Astrocyte (in vitro differentiated cells and primary cell): ENCODE data around the gene NUP160.

Experiments
- CTCF ChIP-seq: IDR thresholded peaks from 2 replicates; pipeline ENCODE4 v1.5.1; 2011; ENCODE audit warnings: low read depth, mild to moderate bottlenecking, inconsistent platforms, low read length, moderate library complexity; ENCODE audit not compliant: insufficient read depth
- EZH2 ChIP-seq: IDR thresholded peaks from 2 replicates; pipeline ENCODE4 v1.6.1; 2012; ENCODE audit warnings: mild to moderate bottlenecking, low read length, inconsistent platforms; ENCODE audit not compliant: insufficient read depth

- TF ChIP-seq CTCF (no peak), EZH2 (no peak)
These were observed 74.3 kb downstream of the NUP160 start for GRCh38 chr11:47773882-47774281.
